Renal cortical epithelial cell (primary cell): ENCODE measurements around the gene KCNH1. TPM values are rescaled to one million over a fixed set of nuclear protein-coding genes. Genes with fewer than 3 reads are reported as not detected.

ENCODE experiments used
- DNase-seq: peaks from one replicate; pipeline ENCODE4 v3.0.0-alpha.2; 2011; ENCODE audit warnings: low read depth
- total RNA-seq: library from RNA; depleted of rRNA; stranded (reverse); fragments of >200 nt; gene quantifications from 2 replicates; pipeline ENCODE4 v1.2.3, GENCODE V29; 2014

Gene KCNH1
- total RNA-seq, 1 donor from 2014 or later: 18.3 TPM

- DNase-seq: peak; percentile 98
These were observed 251.3 kb downstream of the KCNH1 start for GRCh38 chr1:210882414-210883221.

- DNase-seq: no peak
These were observed 255.4 kb downstream of the KCNH1 start for GRCh38 chr1:210878564-210878963.

GRCh38 chr1:210876275-210876674, 257.7 kb downstream of the KCNH1 start:
- no peak for DNase-seq

- no peak for DNase-seq
These were observed 267.4 kb downstream of the KCNH1 start for GRCh38 chr1:210866532-210866931.

GRCh38 chr1:210857705-210858104, 276.2 kb downstream of the KCNH1 start:
- DNase-seq: no peak

GRCh38 chr1:210857146-210857663, 276.7 kb downstream of the KCNH1 start:
- peak; percentile 7 for DNase-seq

GRCh38 chr1:210855440-210855839, 278.5 kb downstream of the KCNH1 start:
- no peak for DNase-seq

GRCh38 chr1:210853276-210853675, 280.7 kb downstream of the KCNH1 start:
- no peak for DNase-seq

- no peak for DNase-seq
These were observed 283.4 kb downstream of the KCNH1 start for GRCh38 chr1:210850556-210850955.

GRCh38 chr1:210848474-210848873, 285.5 kb downstream of the KCNH1 start:
- no peak for DNase-seq

GRCh38 chr1:210841926-210842625, 291.9 kb downstream of the KCNH1 start:
- no peak for DNase-seq

- no peak for DNase-seq
These were observed 303.6 kb downstream of the KCNH1 start for GRCh38 chr1:210830034-210831028.

- no peak for DNase-seq
These were observed 304.9 kb downstream of the KCNH1 start for GRCh38 chr1:210828996-210829596.

- DNase-seq: no peak
These were observed 306.5 kb downstream of the KCNH1 start for GRCh38 chr1:210827481-210827880.

- no peak for DNase-seq
These were observed 307.3 kb downstream of the KCNH1 start for GRCh38 chr1:210826686-210827085.

- DNase-seq: no peak
These were observed 311.0 kb downstream of the KCNH1 start for GRCh38 chr1:210822932-210823331.

- no peak for DNase-seq
These were observed 311.7 kb downstream of the KCNH1 start for GRCh38 chr1:210822241-210822640.

GRCh38 chr1:210821615-210822014, 312.3 kb downstream of the KCNH1 start:
- no peak for DNase-seq

- no peak for DNase-seq
These were observed 314.7 kb downstream of the KCNH1 start for GRCh38 chr1:210819266-210819665.

GRCh38 chr1:210817385-210818275, 316.3 kb downstream of the KCNH1 start:
- no peak for DNase-seq
